Heart left ventricle (tissue), 16 donors: ENCODE data around the gene DENND6B. TPM values are rescaled to one million over a fixed set of nuclear protein-coding genes. Genes with fewer than 3 reads are reported as not detected.

Source experiments
- ATAC-seq, 4 donors: fragments of 200-7000 bp; cut with Tn5 transposase; one replicate each; pipeline ENCODE4 v1.9.1; 2020 to 2022; ENCODE audit warnings: moderate library complexity in 4 of 4, mild to moderate bottlenecking in 3 of 4, moderate number of reproducible peaks in 1 of 4
- DNase-seq, 5 donors: peaks; one replicate each; pipeline ENCODE4 v3.0.0-alpha.2; 2020
- H3K27ac ChIP-seq, 12 donors: fragments of 200-600 bp; sonication (generic) in 4 of 12; one replicate each; pipeline versions ENCODE4 v1.5.0 to v1.8.0; 2016 to 2022; ENCODE audit warnings: mild to moderate bottlenecking in 2 of 12
- H3K27me3 ChIP-seq, 9 donors: fragments of 200-600 bp; sonication (generic) in 2 of 9; one replicate each; pipeline versions ENCODE4 v1.5.1 to v1.8.0; 2016 to 2022; ENCODE audit warnings: mild to moderate bottlenecking in 3 of 9
- H3K36me3 ChIP-seq, 9 donors: fragments of 200-600 bp; sonication (generic) in 2 of 9; one replicate each; pipeline versions ENCODE4 v1.5.0 to v1.8.0; 2018 to 2022; ENCODE audit warnings: mild to moderate bottlenecking in 2 of 9
- H3K4me1 ChIP-seq, 12 donors: fragments of 200-600 bp; sonication (generic) in 4 of 12; one replicate each; pipeline versions ENCODE4 v1.5.0 to v1.8.0; 2016 to 2022; ENCODE audit warnings: mild to moderate bottlenecking in 3 of 12
- H3K4me3 ChIP-seq, 12 donors: fragments of 200-600 bp; sonication (generic) in 4 of 12; one replicate each; pipeline versions ENCODE4 v1.5.0 to v1.8.0; 2017 to 2022; ENCODE audit warnings: mild to moderate bottlenecking in 9 of 12, moderate library complexity in 4 of 12
- H3K9me3 ChIP-seq, 12 donors: fragments of 200-600 bp; sonication (generic) in 4 of 12; one replicate each; pipeline versions ENCODE4 v1.5.0 to v1.8.0; 2016 to 2022; ENCODE audit warnings: mild to moderate bottlenecking in 1 of 12
- CTCF ChIP-seq, 12 donors: fragments of 200-600 bp; sonication (generic) in 4 of 12; IDR thresholded peaks; one replicate each; pipeline versions ENCODE4 v1.5.0 to v1.8.0; 2018 to 2022; ENCODE audit warnings: antibody characterized with exemption in 12 of 12, mild to moderate bottlenecking in 5 of 12
- POLR2A ChIP-seq, 2 donors: fragments of 450-650 bp; IDR thresholded peaks; one replicate each; pipeline ENCODE4 v1.6.1; 2017; ENCODE audit warnings: antibody characterized with exemption in 2 of 2, mild to moderate bottlenecking in 2 of 2, moderate library complexity in 2 of 2
- WGBS, 4 donors: extraction: QIAGEN DNeasy Blood & Tissue Kit in 2 of 4; methylation state at CpG; one replicate each; pipeline versions ENCODE4 v1.1.5 to v1.1.7; 2013 to 2018; 5-methylcytosine and 5-hydroxymethylcytosine counted together
- intact Hi-C, 10 donors: fragments of 100-400 bp; cut with DNase I; formaldehyde crosslinking; loops; one replicate each; pipeline versions ENCODE4 v1.11.1 to v1.14.2; 2022
- polyA plus RNA-seq, 2 donors: library from polyadenylated mRNA; stranded (reverse); fragments of 200-250 nt; gene quantifications; one replicate each; pipeline ENCODE4 v1.2.3, GENCODE V29; 2013
- total RNA-seq, 9 donors: library from RNA; depleted of rRNA in 2 of 9; stranded (reverse); fragments of >200 nt in 2 of 9; fragmentation: NEBNext Ultra II Directional in 3 of 9; extraction: Animal tissue kit (Norgen Biotek cat#: 25700) in 3 of 9; gene quantifications; one replicate each; pipeline versions ENCODE4 v1.1.0 to v1.2.4, GENCODE V29; 2016 to 2023
- donor health status: ischemic (EF 13 %, LVEDD 7.1; RV severe dilation, severe dysfunction).
- donor health status: healthy with polysubstance abuse.
- donor health status: DM: no; HTN: yes; CAD: no.
- donor health status: DM: no; HTN: no; CAD: no.
- donor health status: ischemic (EF 25% LVEDD 6.9; RV normal size, moderate dysfunction).
- donor health status: ischemic (EF 25% LVEDD 5.7; RV mildly dilated, moderate dysfunction).
- donor health status: healthy.
- donor health status: DM: yes; HTN: yes; CAD: no.
- donor health status: ischemic (EF 35%, LVEDD 5.7; RV mildly dilated, moderate dysfunction).
- donor health status: nonischemic (EF 11% LVEDD 7.7; RV severe dilation, severe dysfunction).
- donor health status: DM: yes; HTN: yes; CAD: no.
- donor health status: PGD.
- donor health status: ischemic (EF 29% LVEDD 5.4; RV normal size, mild dysfunction).
- donor health status: nonischemic (EF 23%, LVEDD 6.1; RV moderate dilation, normal function).

DENND6B gene
- total and polyA plus RNA-seq, 11 donors, result 1.0 to 3.2 (median 1.5) TPM

GRCh38 chr22:50317674-50318073, 9.1 kb downstream of the DENND6B start:
- no peak overlapping the region for H3K4me3 ChIP-seq
- H3K9me3 ChIP-seq, result no peaks in the 10 kb centered on the region
- intact Hi-C loops, result no loop called here
- peaks cover 0 to 20% (median 1%) of the 10 kb centered on the region in 12 donors for H3K4me1 ChIP-seq
- 94 to 100% (median 95%) methylated on average over 2 to 7 of the region's 7 CpGs for WGBS, 4 donors
- H3K36me3 ChIP-seq, result no peaks in the 10 kb centered on the region
- H3K27ac ChIP-seq, result no peak overlapping the region
- no peaks in the 10 kb centered on the region for H3K27me3 ChIP-seq
- TF ChIP-seq CTCF (IDR thresholded peaks at IDR 0.05), result no peak
- no peak for TF ChIP-seq POLR2A (IDR thresholded peaks at IDR 0.05)
- DNase-seq (peak in 1 of 5 donors; percentile 15), ATAC-seq (no peak)

- Histone ChIP-seq H3K4me1 (peaks cover 0 to 20% (median 1%) of the 10 kb centered on the region in 12 donors), H3K9me3 (no peaks in the 10 kb centered on the region), H3K27ac (no peak overlapping the region), H3K27me3 (no peaks in the 10 kb centered on the region), H3K36me3 (no peaks in the 10 kb centered on the region), H3K4me3 (no peak overlapping the region)
- no peak for DNase-seq
- TF ChIP-seq CTCF (IDR thresholded peaks at IDR 0.05) (no peak), POLR2A (IDR thresholded peaks at IDR 0.05) (no peak)
- 89 to 98% (median 96%) methylated on average over 3 to 9 of the region's 9 CpGs for WGBS, 4 donors
- intact Hi-C loops, result no loop called here
- ATAC-seq, result no peak
These were observed 9.6 kb downstream of the DENND6B start for GRCh38 chr22:50317178-50317577.

GRCh38 chr22:50316114-50317065, 10.4 kb downstream of the DENND6B start:
- no peak for TF ChIP-seq POLR2A (IDR thresholded peaks at IDR 0.05)
- no peak for TF ChIP-seq CTCF (IDR thresholded peaks at IDR 0.05)
- intact Hi-C loops, result no loop called here

GRCh38 chr22:50315289-50316113, 11.3 kb downstream of the DENND6B start:
- ATAC-seq, result no peak
- Histone ChIP-seq H3K4me3 (no peak overlapping the region), H3K27me3 (no peaks in the 10 kb centered on the region), H3K9me3 (no peaks in the 10 kb centered on the region), H3K27ac (no peak overlapping the region), H3K36me3 (no peaks in the 10 kb centered on the region), H3K4me1 (peaks cover 0 to 20% (median 1%) of the 10 kb centered on the region in 12 donors)
- peak in 1 of 5 donors; percentile 14 for DNase-seq
- no peak for TF ChIP-seq CTCF (IDR thresholded peaks at IDR 0.05)
- WGBS, 4 donors, result 88 to 94% (median 92%) methylated on average over 12 to 18 of the region's 18 CpGs
- intact Hi-C loops, result no loop called here

More at GRCh38 chr22:50316114-50317065, 10.4 kb downstream of the DENND6B start:
- Histone ChIP-seq H3K4me1 (peaks cover 0 to 20% (median 1%) of the 10 kb centered on the region in 12 donors), H3K36me3 (no peaks in the 10 kb centered on the region), H3K27me3 (no peaks in the 10 kb centered on the region), H3K9me3 (no peaks in the 10 kb centered on the region), H3K27ac (no peak overlapping the region), H3K4me3 (no peak overlapping the region)
- 86 to 90% (median 88%) methylated on average over 20 to 33 of the region's 45 CpGs for WGBS, 4 donors
- ATAC-seq (no peak), DNase-seq (peak in 1 of 5 donors; percentile 21)
